SH-SY5Y (cell line): ENCODE results near the gene EPHB2.

Source experiments
- GATA2 ChIP-seq: IDR thresholded peaks from 2 replicates; pipeline ENCODE4 v1.6.1; 2011; ENCODE audit warnings: mild to moderate bottlenecking, low read depth, low read length
- GATA3 ChIP-seq: IDR thresholded peaks from 2 replicates; pipeline ENCODE4 v1.6.1; 2011; ENCODE audit warnings: low read depth, mild to moderate bottlenecking, low read length, moderate library complexity

DNA sequence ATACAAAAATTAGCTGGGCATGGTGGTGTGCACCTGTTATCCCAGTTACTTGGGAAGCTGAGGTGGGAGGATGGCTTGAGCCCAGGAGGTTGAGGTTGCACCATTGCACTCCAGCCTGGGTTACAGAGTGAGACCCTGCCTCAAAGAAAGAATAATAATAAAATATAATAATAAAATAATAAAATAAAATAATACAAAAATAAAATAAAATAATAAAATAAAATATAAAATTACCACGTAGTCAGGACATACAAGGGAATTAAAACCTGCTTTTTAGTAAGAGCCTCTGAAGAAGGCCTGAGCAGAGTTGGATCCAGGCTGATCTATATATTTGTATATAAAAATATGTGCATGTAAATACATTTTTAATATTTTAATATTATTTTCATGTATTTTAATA, 41.7 kb downstream of the EPHB2 start:
- TF ChIP-seq GATA2: no peak
- no peak for TF ChIP-seq GATA3
